ENCODE data around the gene SLIT1.

Gene SLIT1

GRCh38 chr10:97131666-97132065, 54.1 kb downstream of the SLIT1 start:
- ATAC-seq (replicated peaks): no peak
- Mint-ChIP-seq H3K9me3 (no peaks in the 10 kb centered on the region), H3K4me1 (peaks cover 0 to 4% of the 10 kb centered on the region in 2 donors), H3K4me3 (no peak overlapping the region), H3K36me3 (no peaks in the 10 kb centered on the region), H3K27ac (no peak overlapping the region), H3K27me3 (peaks cover 18 to 30% of the 10 kb centered on the region in 2 donors)
- no peak for DNase-seq

- peaks cover 19 to 30% of the 10 kb centered on the region in 2 donors for H3K27me3 Mint-ChIP-seq
- no peak for ATAC-seq (replicated peaks)
- H3K9me3 Mint-ChIP-seq: no peaks in the 10 kb centered on the region
- H3K27ac Mint-ChIP-seq: no peak overlapping the region
- DNase-seq: no peak
- H3K36me3 Mint-ChIP-seq: no peaks in the 10 kb centered on the region
- no peaks in the 10 kb centered on the region for H3K4me1 Mint-ChIP-seq
- no peak overlapping the region for H3K4me3 Mint-ChIP-seq
Observed at GRCh38 chr10:97131181-97131628, 54.6 kb downstream of the SLIT1 start.

GRCh38 chr10:97129666-97130065, 56.1 kb downstream of the SLIT1 start:
- Mint-ChIP-seq H3K4me1 (no peaks in the 10 kb centered on the region), H3K4me3 (no peak overlapping the region), H3K9me3 (no peaks in the 10 kb centered on the region), H3K36me3 (no peaks in the 10 kb centered on the region), H3K27me3 (peaks cover 17 to 24% of the 10 kb centered on the region in 2 donors), H3K27ac (no peak overlapping the region)
- ATAC-seq (replicated peaks): no peak
- no peak for DNase-seq

- Mint-ChIP-seq H3K4me1 (no peaks in the 10 kb centered on the region), H3K27me3 (peaks cover 15 to 16% of the 10 kb centered on the region in 2 donors), H3K9me3 (no peaks in the 10 kb centered on the region), H3K27ac (no peak overlapping the region), H3K4me3 (no peak overlapping the region), H3K36me3 (no peaks in the 10 kb centered on the region)
- DNase-seq (no peak), ATAC-seq (replicated peaks) (no peak)
Observed at GRCh38 chr10:97128516-97129154, 57.1 kb downstream of the SLIT1 start.

GRCh38 chr10:97128039-97128492, 57.7 kb downstream of the SLIT1 start:
- Mint-ChIP-seq H3K9me3 (no peaks in the 10 kb centered on the region), H3K27ac (no peak overlapping the region), H3K4me1 (no peaks in the 10 kb centered on the region), H3K36me3 (no peaks in the 10 kb centered on the region), H3K27me3 (peaks cover 17 to 18% of the 10 kb centered on the region in 2 donors), H3K4me3 (no peak overlapping the region)
- ATAC-seq (replicated peaks) (no peak), DNase-seq (no peak)

GRCh38 chr10:97127509-97127908, 58.2 kb downstream of the SLIT1 start:
- Mint-ChIP-seq H3K36me3 (no peaks in the 10 kb centered on the region), H3K4me1 (no peaks in the 10 kb centered on the region), H3K27me3 (peaks cover 22 to 24% of the 10 kb centered on the region in 2 donors), H3K9me3 (no peaks in the 10 kb centered on the region), H3K4me3 (no peak overlapping the region), H3K27ac (no peak overlapping the region)
- DNase-seq (no peak), ATAC-seq (replicated peaks) (no peak)

GRCh38 chr10:97124211-97124610, 61.5 kb downstream of the SLIT1 start:
- peaks cover 29 to 35% of the 10 kb centered on the region in 2 donors for H3K27me3 Mint-ChIP-seq

GRCh38 chr10:97123765-97124164, 62.0 kb downstream of the SLIT1 start:
- ATAC-seq (replicated peaks): no peak

More at GRCh38 chr10:97124211-97124610, 61.5 kb downstream of the SLIT1 start:
- ATAC-seq (replicated peaks): no peak
- Mint-ChIP-seq H3K36me3 (no peaks in the 10 kb centered on the region), H3K4me1 (no peaks in the 10 kb centered on the region), H3K27ac (no peak overlapping the region), H3K9me3 (no peaks in the 10 kb centered on the region), H3K4me3 (no peak overlapping the region)
- DNase-seq: no peak

GRCh38 chr10:97121041-97121440, 64.7 kb downstream of the SLIT1 start:
- no peaks in the 10 kb centered on the region for H3K9me3 Mint-ChIP-seq
- H3K27me3 Mint-ChIP-seq: peaks cover 34% of the 10 kb centered on the region in 2 donors
- DNase-seq (no peak), ATAC-seq (replicated peaks) (no peak)
- no peaks in the 10 kb centered on the region for H3K36me3 Mint-ChIP-seq
- H3K4me3 Mint-ChIP-seq: no peak overlapping the region
- no peaks in the 10 kb centered on the region for H3K4me1 Mint-ChIP-seq
- H3K27ac Mint-ChIP-seq: no peak overlapping the region

More at GRCh38 chr10:97123765-97124164, 62.0 kb downstream of the SLIT1 start:
- H3K9me3 Mint-ChIP-seq: no peaks in the 10 kb centered on the region
- no peak overlapping the region for H3K27ac Mint-ChIP-seq
- no peak for DNase-seq
- H3K4me1 Mint-ChIP-seq: no peaks in the 10 kb centered on the region
- H3K36me3 Mint-ChIP-seq: no peaks in the 10 kb centered on the region
- H3K4me3 Mint-ChIP-seq: no peak overlapping the region
- peaks cover 33 to 36% of the 10 kb centered on the region in 2 donors for H3K27me3 Mint-ChIP-seq

- DNase-seq: no peak
- Mint-ChIP-seq H3K4me3 (no peak overlapping the region), H3K9me3 (no peaks in the 10 kb centered on the region), H3K27ac (no peak overlapping the region), H3K27me3 (peaks cover 40 to 41% of the 10 kb centered on the region in 2 donors), H3K4me1 (no peaks in the 10 kb centered on the region), H3K36me3 (no peaks in the 10 kb centered on the region)
- ATAC-seq (replicated peaks): no peak
Observed at GRCh38 chr10:97120370-97120769, 65.4 kb downstream of the SLIT1 start.

GRCh38 chr10:97119058-97119745, 66.6 kb downstream of the SLIT1 start:
- ATAC-seq (replicated peaks) (no peak), DNase-seq (no peak)
- Mint-ChIP-seq H3K4me1 (no peaks in the 10 kb centered on the region), H3K36me3 (no peaks in the 10 kb centered on the region), H3K9me3 (no peaks in the 10 kb centered on the region), H3K27ac (no peak overlapping the region), H3K27me3 (peaks cover 43 to 48% of the 10 kb centered on the region in 2 donors), H3K4me3 (no peak overlapping the region)

- H3K27me3 Mint-ChIP-seq: peaks cover 39 to 56% of the 10 kb centered on the region in 2 donors
- H3K36me3 Mint-ChIP-seq: no peaks in the 10 kb centered on the region
- H3K4me1 Mint-ChIP-seq: no peaks in the 10 kb centered on the region
- DNase-seq (no peak), ATAC-seq (replicated peaks) (no peak)
- H3K4me3 Mint-ChIP-seq: no peak overlapping the region
- no peak overlapping the region for H3K27ac Mint-ChIP-seq
- no peaks in the 10 kb centered on the region for H3K9me3 Mint-ChIP-seq
Observed at GRCh38 chr10:97117372-97117771, 68.4 kb downstream of the SLIT1 start.

GRCh38 chr10:97116462-97117162, 69.1 kb downstream of the SLIT1 start:
- peaks cover 37 to 56% of the 10 kb centered on the region in 2 donors for H3K27me3 Mint-ChIP-seq
- no peaks in the 10 kb centered on the region for H3K9me3 Mint-ChIP-seq
- DNase-seq (no peak), ATAC-seq (replicated peaks) (no peak)
- H3K36me3 Mint-ChIP-seq: no peaks in the 10 kb centered on the region
- no peak overlapping the region for H3K27ac Mint-ChIP-seq
- H3K4me3 Mint-ChIP-seq: no peak overlapping the region
- H3K4me1 Mint-ChIP-seq: no peaks in the 10 kb centered on the region

GRCh38 chr10:97115846-97116245, 69.9 kb downstream of the SLIT1 start:
- no peak overlapping the region for H3K27ac Mint-ChIP-seq
- no peaks in the 10 kb centered on the region for H3K9me3 Mint-ChIP-seq
- DNase-seq (no peak), ATAC-seq (replicated peaks) (no peak)
- H3K27me3 Mint-ChIP-seq: peaks cover 30 to 51% of the 10 kb centered on the region in 2 donors
- no peaks in the 10 kb centered on the region for H3K36me3 Mint-ChIP-seq
- H3K4me3 Mint-ChIP-seq: no peak overlapping the region
- no peaks in the 10 kb centered on the region for H3K4me1 Mint-ChIP-seq
